Colon (tissue), 2 donors: ENCODE data around the gene IMP3.
"Not testable (repeated sequence)": the region's sequence is repeated elsewhere in the genome, so short reads cannot be mapped to it uniquely, and the experiment has no call there.

Experiments
- FAIRE-seq: peaks from 2 replicates; lab custom pipeline; 2012; peaks lifted over from hg19 to GRCh38; lab: Jason Lieb, UNC
- donor health status: control.
- donor health status: control.

The IMP3 gene

DNA sequence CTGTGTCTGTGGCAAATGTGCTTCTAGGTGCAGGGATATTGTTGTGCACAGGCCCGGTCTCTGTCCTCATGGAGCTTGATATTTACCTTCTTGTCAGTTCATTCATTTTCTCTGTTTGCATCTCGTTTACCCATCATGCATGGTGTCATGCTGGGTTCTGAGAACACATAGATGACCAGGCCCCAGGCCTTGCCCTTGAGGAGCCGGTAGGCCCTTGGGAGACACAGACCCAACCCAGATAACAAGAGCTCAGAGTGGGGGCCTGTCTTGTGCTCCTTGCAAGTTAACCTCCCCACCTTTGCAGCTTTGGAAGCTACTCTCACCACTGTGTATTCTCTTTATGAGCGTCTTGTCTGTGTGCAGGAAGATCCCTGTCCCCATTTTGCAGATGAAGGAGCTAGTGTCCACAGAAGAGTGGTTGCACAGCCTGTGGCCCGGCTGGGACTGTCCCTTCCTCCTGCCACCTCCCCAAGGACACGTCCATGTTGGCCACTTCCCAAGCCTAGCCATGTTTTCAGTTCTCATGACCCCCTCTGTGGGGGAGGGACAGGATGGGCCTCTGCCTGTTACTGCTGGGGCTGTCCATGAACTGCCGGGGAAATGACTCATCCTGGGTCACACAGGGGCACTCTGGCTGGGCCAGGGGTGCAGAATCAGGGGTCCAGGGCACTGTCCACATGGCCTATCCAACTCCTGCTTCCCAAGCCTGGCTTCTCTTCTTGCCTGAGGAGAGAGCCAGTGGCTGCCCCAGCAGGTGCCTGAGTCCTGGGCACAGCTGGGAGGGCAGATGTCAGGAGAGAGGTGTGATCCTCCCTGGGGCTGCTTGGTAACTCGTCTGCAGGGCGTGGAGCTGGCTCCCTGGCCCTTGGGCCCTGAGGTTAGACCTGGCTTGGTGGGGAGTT lies 11.1 kb upstream of the IMP3 start:
- FAIRE-seq = no peak

- no peak for FAIRE-seq
Measured at GRCh38 chr15:75649848-75650247, 9.8 kb upstream of the IMP3 start.

DNA sequence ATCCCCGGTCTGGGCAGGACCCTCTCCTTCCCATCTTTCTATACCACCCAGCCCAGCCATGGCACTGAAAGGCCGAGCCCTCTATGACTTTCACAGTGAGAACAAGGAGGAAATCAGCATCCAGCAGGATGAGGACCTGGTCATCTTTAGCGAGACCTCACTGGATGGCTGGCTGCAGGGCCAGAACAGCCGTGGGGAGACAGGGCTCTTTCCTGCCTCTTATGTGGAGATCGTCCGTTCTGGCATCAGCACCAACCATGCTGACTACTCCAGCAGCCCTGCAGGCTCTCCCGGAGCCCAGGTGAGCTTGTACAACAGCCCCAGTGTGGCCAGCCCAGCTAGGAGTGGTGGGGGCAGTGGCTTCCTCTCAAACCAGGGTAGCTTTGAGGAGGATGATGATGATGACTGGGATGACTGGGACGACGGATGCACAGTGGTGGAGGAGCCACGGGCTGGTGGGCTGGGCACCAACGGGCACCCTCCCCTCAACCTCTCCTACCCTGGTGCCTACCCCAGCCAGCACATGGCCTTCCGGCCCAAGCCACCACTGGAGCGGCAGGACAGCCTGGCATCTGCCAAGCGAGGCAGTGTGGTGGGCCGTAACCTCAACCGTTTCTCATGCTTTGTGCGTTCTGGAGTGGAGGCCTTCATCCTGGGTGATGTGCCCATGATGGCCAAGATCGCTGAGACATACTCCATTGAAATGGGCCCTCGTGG lies 9.2 kb upstream of the IMP3 start:
- FAIRE-seq = no peak

- FAIRE-seq = no peak
Measured at GRCh38 chr15:75648156-75649000, 8.4 kb upstream of the IMP3 start.

DNA sequence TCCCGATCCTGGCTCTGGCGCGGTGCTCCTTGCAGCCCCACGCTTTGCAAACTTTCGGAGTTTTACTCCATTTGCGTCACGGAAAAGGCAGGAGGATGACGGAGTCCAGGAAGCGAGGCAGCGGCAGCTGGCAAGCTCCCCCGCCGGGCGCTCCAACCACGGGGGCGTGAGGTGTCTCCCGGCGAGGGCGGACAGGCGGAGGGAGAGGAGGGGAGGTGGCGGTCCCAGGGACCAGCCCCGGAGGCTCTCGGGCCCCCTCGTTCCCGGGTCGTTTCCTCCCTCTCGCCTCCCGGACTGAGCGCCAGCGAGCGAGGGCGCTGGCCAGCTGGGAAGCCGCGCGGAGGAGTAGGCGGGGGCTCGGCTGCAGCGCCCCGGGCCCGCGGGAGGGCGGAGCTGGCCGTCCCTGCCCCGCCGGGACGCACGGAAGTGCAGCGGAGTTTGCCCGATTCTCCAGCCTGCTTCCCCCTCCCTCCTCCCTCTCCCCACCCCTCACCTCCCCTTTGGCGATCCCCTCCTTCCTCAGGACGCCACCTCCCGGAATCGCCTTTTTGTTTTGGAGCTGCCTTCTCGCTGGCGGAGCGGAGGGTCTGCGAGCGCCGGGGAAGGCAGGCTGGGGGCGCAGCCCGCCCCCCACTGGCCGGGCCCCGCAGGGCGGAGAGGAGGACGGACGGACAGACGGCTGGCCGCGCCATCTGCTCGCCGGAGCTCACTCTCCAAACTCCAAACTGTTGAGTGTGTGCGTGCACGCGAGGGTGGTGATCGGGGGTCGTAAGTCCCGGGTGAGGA lies 7.5 kb upstream of the IMP3 start, which contains the start of gene SNX33:
SNX33 (plus strand) TSS at position 543 of the 786 bp plus-strand sequence. CDS start 1,191 bp downstream, outside the sequence.
- FAIRE-seq = no peak

- no peak for FAIRE-seq
Measured at GRCh38 chr15:75646944-75647364, 6.9 kb upstream of the IMP3 start.

- FAIRE-seq = no peak
Measured at GRCh38 chr15:75646112-75646943, 6.3 kb upstream of the IMP3 start.

- no peak for FAIRE-seq
Measured at GRCh38 chr15:75644376-75644775, 4.4 kb upstream of the IMP3 start.

- no peak for FAIRE-seq
Measured at GRCh38 chr15:75641603-75642002, 1.6 kb upstream of the IMP3 start.

DNA sequence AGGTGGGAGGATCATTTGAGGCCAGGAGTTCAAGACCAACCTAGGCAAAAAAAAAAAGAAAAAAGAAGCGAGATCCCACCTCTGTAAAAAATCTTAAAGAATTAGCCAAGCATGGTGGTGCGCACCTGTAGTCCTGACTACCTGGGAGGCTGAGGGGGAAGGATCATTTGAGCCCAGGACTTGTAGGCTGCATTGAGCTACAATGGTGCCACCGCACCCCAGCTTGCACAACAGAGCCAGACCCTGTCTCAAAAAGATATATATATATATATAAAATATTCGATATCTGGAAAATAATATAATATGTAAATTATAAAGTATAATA lies 1.1 kb upstream of the IMP3 start:
- FAIRE-seq = no peak

DNA sequence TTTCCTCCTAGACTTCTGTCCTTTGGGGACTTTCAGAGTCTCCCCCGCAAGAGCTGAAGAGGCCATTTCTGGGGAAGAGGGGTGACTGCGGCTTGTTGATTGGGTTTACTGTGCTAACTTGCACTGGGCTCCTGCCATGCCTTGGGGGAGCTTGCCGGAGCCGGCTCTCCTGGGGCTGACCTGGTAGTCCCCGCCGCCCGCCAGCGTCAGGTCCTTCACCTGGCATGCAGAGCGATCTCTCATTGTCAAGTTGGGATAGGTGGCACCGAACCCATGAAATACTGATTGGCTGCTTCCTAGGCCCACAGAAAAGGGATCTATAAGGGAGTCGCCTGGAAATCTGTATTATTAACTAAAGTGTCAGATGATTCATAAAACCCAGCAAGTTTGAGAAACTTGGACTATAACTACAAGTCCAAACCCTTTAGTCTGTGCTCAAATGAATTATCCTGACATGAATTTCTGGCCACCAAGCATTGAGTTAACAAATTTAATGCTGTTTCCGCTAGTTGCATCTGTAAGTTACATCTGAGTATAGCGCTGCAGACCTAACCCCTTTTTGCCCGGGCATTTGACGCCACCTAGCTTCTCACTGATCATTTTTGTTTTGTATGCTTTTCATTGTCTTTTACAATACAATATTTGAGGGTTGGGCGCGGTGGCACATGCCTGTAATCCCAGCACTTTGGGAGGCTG lies 607 bp upstream of the IMP3 start:
- FAIRE-seq = no peak

DNA sequence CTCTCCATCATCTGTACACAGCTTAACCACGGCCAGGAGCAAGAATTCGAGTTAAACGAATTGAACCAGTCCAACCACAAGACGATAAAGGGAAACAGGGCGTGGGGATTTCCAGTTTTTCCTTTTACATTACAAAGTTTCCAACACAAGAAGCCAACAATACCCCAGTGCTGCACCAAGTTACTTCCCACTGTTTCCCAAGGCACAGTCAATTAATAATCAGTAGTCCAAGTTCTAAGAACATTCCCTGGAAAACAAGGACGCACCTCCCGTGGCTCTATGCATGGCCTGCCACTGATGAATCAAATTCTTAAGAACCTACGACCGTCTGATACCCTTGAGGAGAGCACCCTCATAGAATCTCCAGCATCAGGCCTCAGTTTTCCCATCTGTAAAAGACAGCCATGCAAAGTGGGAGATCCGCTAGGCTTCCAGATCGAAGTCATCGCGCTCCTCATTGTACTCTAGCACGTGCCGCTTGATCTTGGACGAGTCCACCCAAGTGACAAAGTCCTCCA lies 774 bp downstream of the IMP3 start:
- no peak for FAIRE-seq

- no peak for FAIRE-seq
Measured at GRCh38 chr15:75637245-75638009, 2.6 kb downstream of the IMP3 start.

DNA sequence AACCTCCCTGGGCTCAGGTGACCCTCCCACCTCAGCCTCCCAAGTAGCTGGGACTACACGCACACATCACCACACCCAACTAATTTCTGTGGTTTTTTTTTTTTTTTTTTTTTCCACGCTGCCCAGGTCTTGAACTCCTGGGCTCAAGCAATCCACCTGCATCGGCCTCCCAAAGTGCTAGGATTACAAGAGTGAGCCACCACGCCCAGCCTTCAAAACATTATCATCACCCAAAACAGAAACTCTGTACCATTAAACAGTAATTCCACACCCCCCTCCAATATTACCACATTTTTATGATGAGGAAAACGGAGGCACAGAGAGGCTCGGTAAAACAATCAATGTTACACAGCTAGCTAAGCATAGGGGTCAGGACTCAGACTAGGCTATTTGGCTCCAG lies 4.0 kb downstream of the IMP3 start:
- FAIRE-seq = no peak

- not testable (repeated sequence) for FAIRE-seq
Measured at GRCh38 chr15:75633922-75634321, 6.1 kb downstream of the IMP3 start.

DNA sequence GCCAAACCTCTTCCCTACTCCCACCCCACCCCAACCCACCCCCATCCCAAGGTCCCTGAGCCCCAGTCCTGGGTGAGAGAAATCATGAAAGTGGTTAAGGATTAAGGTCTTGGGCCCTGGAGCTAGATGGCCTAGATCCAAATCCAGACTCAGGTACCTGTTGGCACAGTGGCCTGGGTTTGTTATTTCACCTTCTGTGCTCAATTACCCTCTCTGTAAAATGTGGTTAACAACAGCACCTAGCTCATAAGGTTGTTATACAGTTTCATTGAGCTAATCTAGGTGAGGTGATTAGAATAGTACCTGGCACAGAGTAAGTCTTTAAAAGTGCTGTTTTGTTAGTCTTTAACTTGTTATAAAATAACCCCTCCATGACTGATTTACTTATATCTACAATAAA lies 8.1 kb downstream of the IMP3 start:
- no peak for FAIRE-seq

DNA sequence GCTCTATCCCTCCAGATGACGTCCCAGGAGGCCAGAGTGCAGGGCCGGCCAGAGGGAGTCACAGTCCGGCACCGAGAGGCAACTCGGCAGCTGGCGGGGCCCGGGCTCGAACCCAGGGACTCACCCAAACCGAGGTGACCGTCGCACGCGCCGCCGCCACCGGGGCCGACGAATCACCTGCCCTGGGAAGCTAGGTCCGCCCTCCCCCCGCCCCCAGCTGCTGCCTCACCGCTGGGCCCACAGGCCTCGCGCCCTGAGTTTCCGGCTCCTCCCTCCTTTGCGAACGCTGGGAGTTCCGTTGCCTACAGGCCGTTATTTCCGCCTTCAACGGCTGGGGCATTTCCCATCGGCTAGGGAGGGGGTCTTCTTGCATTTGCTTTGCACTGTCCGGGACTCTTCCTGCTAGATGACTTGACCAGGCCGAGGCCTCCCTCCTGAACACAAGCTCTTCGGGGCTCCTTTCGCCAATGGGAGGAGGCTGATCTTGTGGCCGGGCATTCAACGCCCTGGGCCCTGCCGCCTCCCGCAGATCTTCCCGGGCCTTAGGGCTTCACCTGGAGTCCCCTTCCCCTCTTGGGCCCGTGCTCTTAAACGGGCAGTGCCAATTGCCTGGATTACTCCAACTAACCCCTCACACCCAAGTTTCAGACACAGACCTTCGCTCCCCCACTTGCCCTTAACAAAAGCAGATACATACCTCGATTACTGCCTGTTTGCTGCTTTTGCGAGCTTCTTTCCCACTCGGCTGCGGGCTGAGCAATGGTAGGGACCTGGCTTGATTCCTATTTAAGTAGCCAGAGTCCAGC lies 14.3 kb downstream of the IMP3 start, which contains the start of gene SNUPN:
SNUPN (minus strand) TSS at position 184 of the 806 bp plus-strand sequence. CDS start 4,674 bp downstream, outside the sequence.
- FAIRE-seq = no peak

DNA sequence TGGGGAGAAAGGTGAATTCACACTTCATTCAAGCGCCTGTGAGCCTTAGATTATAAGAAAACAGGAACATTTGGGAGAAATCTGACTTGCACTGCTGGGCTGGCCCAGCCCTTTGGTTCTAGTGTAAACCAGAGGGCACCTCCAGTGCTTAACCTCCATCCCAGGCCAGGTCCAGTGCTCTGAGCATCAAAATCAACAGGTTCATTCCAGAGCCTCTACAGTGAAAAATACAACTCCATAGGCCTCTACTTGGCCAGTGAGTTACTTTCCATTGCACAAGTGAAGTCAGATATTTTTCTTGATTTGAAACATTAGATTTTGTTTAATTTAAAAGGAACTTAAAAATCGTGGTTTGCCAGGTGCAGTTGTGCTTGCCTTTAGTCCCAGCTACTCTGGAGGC lies 17.5 kb downstream of the IMP3 start:
- FAIRE-seq = no peak
